ENCODE results near the gene PASK.

The PASK gene

DNA sequence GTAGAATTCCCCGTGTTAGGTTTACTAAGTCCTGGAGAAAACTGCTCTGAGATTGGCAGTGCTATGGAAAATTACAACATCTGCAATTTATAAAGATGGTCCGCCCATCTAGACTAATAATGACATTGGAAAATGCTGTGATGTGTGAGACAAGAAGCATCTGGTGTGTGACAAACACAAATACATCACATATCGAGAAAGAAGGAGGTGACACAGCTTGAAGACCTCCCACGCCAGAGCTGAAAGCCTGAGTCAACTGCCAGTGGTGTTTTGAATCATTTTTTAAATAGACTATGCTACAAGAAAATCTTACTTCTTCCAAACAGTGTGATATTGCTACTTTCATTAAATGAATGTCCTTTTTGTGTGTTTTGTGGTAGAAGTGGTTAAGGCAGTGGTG is 30.6 kb upstream of the PASK start:
- no peak for DNase-seq (ENCODE audit: low spot score)

DNA sequence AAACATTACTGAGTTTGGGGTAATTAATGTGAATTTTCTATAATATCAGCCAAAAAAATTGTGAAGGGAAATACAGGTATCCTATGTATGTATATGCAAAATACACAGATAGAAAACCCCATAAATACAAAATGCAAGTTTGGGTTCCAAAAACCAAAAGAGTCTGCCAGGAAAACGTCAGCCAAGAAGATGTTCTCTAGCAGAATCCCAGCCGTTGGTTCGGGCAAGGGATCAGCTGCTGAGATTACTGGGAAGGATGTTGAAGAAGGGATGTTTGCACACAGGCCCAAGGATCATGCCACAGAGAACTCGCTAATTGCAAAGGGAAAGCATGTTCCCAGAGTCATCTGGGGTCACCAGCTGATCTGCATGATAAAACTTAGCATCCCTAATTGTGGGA is 29.7 kb upstream of the PASK start:
- DNase-seq (ENCODE audit: low spot score): no peak

DNA sequence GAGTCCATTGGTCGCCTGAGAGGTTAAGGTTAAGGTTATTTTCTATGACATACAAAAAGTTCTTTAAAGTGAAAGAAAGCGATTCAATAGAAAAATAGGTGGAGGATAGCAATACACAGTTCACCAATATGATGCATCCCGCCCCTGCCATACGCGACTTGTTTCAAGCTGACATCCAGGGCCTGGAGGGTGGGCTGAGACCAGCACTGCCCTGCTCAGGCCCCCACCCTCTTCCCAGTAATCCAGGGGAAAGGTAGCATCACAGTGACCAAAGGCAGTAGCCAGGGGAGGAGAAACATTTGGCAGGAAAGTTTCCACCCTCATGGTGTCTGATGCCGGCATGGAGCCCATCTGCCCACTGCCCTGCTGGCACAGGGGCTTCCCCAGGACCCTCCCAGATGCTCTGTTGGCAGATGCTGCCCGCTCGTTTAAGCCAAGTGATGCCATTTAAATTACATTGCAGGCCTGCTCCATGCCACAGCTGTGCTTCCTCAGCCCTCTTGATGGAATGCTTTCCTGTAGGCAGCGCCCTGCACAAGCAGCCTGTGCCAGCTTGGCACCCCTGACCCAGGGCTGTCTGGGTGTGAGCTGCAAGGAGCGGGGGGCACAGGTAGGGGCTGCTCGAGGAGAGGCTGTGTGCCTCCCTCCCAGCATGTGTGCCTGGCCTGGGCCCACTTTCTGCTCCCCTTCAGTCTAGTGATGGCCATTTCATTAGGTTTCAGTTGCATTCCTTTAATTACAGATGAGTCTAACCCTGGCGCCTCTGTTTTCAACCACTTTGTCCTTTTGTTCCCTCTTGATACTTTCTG is 28.5 kb upstream of the PASK start:
- no peak for DNase-seq (ENCODE audit: low spot score)

DNA sequence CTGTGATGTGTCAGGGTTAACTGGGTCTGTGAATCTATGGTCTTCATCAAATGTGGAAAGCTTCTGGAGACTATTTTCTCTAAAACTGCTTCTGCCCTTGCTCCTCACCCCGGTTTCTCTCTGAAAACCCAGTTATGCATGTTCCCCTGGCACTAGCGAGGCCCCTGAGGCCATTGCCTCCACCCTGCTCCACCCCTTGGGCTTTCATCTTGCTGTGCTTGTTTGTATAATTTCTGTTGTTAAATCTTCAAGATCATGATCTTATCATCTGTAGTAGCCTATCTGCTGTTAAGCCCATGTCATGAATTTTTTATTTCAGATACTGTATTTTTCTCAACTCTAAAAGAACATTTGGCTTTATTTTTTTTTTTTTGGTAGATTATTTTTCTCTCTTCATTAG is 24.3 kb upstream of the PASK start:
- no peak for DNase-seq (ENCODE audit: low spot score)

DNA sequence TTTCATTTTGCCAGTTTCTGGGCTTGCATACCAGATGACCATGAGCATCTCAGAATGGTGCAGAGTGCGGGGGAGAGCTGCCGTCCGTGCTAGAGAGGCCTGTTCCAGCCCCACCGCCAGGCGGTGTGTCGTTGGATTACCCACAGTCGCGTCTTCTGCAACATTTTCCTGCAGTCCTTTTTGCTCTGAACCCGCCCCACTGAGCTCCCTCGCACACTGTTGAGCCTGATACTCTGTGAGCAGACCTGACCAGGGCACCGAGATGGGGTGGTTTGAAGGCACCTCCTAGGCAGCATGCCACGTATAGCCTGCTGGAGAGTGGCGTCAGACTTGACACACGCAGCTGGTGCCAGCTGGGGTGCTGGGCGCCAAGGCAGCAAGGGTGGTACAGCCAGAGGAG is 19.1 kb upstream of the PASK start:
- DNase-seq (ENCODE audit: low spot score): no peak

DNA sequence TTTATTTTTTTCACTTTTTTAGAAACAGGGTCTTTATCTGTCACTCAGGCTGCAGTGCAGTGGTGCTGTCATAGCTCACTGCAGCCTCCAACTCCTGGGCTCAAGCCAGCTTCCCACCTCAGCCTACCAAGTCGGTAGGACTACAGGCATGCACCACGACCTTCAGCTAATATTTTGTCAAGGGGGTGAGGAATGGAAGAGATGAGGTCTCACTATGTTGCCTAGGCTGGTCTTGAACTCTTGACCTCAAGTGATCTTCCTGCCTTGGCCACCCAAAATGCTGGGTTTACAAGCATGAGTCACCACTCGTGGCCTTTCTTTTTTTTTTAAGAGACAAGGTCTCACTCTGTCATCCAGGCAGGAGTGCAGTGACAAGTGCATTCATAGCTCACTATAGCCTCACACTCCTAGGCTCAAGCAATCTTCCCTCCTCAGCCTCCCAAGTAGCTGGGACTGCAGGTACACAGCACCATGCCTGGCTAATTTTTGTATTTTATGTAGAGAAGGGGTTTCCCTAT is 14.4 kb upstream of the PASK start:
- DNase-seq (ENCODE audit: low spot score): no peak

DNA sequence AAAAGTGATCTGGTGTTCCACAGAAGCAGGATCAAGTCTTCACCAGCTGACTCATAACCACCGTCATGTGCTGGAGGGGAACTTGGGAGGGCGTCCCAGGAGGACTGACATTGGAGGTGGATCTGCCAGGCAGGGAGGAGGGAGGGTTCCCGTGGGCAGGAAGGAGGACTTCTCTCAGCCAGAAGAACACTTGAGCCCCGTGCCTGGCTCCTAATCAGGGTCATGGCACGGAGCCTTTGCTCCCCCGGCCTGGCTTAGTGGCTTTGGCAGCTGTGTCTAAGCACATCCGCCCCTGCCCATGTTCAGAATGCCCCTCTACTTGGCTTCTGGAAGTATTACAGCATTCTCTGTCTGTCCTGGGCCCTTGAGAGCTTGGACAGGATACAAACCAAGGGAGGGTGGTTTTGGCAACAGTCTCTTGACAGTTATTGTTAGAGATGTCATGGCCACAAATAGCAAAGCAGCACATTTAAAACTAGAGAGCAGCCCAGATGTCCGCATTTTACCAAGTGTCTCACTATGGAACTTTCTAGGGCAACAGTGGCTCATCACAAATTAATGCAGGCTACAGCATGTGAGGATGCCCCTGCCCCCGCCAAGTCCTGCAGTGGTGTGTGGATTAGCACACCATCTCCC is 12.5 kb upstream of the PASK start:
- DNase-seq (ENCODE audit: low spot score): no peak

DNA sequence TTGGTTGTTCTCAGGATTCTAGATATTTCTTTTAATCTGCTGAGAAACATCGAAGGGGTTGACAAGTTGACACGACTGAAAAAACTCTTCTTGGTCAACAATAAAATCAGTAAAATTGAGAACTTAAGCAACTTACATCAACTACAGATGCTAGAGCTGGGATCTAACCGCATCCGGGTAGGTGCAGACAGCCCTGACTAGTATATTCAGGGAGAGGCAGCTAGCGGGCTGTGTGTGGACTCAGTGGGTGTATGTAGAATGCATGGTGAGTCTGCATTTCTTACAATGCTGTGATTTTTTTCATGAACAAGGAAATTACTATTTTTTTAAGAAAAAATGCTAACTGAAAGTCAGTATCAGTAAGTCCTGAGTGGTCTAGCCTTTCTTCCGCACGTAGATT is 11.0 kb upstream of the PASK start:
- DNase-seq (ENCODE audit: low spot score): no peak

DNA sequence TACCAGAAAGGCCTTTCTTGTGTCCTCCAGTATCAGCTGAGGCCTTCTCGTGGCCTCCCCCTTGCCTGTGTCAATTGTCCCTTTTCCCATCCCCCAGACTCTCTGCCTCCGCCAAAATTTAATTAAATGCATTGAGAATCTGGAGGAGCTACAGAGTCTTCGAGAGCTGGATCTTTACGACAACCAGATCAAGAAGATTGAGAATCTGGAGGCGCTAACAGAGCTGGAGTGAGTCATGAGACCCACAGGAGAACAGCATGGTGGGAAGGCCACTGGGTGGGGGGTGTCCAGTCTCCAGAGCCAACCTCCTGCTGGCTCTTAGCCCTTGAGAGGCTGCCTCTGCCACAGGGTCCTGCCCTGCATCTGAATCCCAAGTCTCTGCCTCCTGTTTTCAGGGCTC is 9.8 kb upstream of the PASK start:
- DNase-seq (ENCODE audit: low spot score): no peak

DNA sequence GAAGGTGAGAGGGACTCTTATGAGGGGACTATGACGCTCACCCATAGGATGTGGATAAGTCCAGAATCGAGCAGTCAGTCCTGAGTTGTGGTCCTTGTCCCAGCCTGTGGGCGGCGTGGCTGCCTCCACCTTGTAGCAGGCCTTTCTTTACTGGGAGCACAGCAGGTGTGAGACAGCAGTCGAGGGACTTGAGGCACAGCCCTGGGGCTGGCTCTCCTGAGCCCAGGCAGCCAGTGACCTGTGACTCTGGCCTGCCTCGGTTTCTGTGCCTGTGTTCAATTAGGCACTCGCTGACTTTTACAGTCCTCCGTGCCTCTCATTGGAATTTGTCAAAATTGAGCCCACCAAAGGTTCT is 9.3 kb upstream of the PASK start:
- DNase-seq (ENCODE audit: low spot score): no peak

DNA sequence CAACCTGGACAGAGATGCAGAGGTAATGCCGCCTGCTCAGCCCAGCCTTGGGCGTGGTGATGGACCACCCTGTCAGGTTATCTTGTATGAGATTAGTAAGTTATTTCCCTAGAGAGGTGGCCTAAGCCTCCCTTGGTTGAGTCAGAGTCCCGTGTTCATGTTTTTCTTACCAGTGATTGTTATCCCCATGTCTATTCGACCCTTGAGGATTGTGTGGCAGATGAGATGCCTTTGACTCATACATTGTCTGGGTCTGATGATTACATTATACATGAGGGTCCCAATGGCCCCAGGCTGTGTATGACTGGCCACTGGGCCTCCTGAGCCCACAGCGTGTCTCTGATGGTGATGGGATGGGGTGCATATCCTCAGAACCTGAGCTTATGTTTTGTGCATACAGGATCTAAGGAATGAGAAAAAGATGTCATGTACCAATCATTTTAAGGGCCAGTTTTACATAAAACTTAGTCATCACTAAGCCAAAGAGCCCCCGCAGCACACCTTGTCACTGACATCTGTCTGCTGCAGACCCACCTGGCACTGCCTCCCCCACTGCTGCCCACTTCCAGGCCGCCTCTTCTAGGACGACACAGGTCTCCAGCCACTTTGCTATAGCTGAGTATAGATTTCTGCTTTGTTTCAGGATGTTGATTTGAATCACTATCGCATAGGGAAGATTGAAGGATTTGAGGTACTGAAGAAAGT is 8.7 kb upstream of the PASK start:
- peak; percentile 23 for DNase-seq (ENCODE audit: low spot score)

DNA sequence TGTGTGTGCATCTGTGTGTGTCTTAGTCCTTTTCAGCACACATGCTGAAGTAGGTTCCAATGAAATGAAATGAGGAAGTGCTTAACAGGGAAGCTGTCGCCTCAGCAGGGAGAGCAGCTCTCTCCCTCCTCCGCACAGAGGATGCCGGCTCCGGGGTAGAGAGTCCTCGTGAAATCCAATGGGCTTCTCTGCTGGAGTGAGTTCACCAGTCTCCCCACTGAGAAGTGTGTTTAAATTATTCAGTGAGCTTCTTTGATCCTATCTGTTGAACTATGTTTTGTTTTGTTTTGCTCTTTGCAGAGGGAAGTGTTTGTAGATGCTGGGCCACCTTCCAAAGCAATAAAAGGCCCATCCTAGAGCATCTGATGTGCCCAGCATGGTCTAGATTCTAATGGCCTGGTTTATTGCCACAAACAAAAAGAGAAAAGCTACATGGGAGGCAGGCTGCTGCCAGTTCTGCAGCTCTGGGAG is 7.7 kb upstream of the PASK start:
- no peak for DNase-seq (ENCODE audit: low spot score)

DNA sequence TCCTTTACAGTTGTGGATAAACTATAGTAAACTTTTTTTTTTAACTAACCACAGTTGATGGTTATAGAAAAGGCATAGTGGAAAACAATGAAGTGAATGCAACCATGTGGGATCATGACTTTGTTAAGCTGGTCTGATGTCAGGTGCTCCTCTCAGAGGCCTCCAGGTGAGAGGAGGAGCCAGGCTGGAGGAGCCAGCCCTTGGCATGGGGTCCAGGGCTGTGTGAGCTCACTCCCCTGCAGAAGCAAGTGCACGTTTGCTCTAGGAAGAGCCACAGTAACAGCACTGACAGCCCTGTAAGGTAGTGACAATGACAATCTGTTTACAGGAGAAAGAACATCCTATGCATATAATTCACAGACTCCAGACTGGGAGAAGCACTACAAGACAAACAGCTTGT is 6.7 kb upstream of the PASK start:
- no peak for DNase-seq (ENCODE audit: low spot score)

DNA sequence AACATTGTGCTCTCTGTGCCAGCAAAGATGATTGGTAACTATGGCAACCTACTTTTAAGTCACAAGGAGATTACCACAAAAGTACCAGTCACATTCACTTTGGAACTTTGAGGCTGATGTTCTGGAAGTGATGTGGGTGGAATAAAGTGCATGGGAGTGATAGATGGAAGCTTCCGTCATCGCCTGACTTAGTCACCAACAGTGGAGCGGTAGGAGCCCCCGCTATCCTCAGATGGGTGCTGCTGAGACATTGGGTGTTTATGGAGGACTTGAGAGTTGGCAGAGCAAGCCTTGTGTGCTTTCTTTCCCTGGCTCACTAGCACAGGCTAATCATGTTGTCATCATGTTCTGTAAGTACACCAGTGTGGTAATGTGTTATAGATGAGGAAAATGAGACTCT is 5.6 kb upstream of the PASK start:
- no peak for DNase-seq (ENCODE audit: low spot score)

DNA sequence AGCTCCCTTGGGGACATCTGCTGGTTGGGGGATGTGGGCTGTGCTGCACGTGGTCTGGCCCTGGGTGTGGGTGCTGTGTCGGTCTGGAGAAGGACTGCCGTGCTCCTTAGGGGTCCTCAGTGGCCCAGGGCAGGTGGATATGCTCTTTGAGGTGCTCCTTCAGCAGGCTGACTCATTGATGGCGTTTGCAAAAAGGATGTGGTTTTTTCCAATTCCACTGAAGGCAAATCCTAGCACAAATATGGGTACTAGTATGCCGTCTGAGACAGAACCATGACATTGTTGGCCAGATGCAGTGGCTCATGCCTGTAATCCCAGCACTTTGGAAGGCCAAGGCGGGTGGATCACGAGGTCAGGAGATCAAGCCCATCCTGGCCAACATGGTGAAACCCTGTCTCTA is 4.3 kb upstream of the PASK start:
- DNase-seq (ENCODE audit: low spot score): peak; percentile 40

DNA sequence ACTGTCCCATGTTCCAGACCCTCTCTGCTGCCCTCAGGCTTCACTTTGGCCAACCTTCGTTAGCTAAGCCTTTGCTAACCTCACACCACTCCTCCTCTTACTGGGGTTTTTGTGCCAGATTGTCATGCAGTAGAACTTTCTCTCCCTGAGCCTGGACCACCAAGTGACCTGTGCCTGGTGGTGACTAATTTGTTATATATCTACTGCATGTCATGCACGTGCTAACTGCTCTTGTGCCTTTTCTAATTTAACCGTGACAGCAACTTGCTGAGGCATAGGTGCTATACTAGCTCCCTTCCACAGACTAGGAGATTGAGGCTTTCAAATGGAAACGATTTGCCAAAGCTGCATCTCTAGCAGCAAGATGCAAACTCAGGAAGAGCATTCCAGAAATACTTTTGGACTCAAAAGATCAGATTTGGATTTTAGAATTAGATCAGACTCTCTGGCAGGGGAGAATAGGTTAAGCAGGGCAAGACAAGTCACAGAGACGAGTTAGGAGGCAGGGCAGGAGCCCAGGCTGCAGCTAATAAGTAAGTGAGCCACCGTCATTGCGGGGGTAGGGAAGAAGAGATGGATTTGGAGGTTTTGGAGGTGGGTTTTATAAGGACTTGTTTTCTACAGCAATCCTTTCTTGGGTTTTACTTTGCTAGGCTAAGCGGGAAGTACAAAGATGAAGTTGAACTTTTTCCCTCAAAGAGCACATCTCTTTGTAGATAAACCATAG is 2.8 kb upstream of the PASK start:
- DNase-seq (ENCODE audit: low spot score): no peak

DNA sequence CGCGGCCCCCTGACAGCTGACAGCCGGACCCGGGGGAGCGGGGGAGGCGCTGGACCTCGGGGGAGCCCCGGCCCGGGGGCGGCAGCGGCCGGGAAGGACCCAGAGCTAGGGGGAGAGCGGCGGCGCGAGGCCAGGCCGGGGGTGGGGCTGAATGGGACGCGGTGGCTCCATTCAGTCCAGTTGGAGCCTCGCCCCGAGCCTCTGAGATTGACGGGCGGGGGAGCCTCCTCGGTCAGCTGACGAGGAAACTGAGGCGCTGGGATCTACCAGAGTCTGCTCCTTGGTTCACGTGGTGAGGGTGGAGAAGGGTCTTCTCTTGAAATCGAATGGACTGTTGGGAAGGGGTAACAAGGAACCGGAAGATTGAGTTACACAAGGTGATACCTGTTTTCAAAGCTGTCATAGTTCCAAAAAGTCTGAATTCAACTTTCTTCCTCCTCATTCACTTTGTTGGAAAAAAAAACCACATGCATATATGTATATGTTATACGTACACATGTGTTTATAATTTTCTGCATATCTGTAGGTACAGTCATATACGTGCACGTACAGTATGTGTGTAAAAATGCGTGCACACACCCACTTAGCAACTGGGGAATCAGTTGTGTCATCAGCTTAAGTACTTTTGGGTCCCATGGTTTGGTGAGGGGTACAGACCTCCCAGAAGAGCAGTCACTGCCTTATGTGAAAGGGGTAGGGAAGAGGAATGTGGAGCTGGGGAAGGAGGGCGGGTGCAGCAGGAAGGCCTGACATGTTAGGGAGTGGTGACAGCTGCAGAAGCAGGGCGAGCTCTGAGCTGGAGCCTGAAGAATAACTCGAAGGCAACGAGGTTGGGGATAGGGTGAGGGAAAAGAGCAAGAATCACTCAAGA is 1.6 kb upstream of the PASK start:
- no peak for DNase-seq (ENCODE audit: low spot score)

DNA sequence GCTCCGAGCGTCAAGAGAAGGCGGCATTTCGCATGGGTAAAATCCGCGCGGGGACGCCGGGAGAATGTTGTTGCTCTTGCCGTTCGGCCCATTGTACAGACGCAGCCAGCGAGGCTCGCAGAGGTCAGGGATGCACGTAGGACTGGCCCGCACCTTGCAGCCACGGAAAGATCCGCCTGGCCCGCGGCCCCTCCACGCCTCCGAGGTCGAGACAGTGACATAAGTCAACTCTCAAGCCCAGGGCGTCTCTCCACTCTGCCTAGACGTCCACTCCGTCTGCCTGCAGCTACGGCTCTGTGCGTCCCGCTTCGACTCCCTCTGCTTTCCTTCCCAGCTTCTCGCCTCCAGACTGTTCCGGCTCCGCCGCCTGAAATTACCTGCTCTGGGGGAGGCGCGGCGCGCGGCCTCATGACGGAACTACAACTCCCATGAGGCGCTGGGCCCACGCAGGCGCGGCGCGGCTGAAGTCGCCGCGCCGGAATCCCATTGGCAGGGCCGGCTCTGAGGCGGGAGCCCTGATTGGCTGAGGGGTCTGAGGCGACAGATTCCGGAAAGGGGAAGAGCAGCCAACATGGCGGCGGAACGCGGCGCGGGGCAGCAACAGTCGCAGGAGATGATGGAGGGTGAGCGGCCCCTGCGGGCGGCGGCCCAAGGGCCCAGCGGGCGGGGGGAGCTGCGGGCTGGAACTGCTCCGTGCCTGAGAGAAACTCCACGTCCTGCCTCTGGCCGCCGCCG is 820 bp upstream of the PASK start, which contains the start of gene PPP1R7:
PPP1R7 (plus strand) TSS at position 543 of the 735 bp plus-strand sequence; CDS start at position 572, 29 bp downstream.
- DNase-seq (ENCODE audit: low spot score): peak; percentile 96

DNA sequence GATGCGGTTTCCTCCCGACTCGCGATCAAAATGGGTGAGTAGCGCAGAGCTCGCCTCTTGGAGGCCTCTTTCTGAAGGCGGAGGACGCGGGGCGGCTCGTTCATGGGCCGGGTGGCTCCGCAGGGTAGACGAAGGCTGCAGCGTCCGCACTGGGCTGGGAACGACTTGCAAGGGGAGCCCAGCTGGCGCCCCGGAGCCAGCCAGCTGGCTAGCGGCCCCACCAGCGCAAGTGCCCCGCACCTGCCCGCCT is 328 bp upstream of the PASK start:
- DNase-seq (ENCODE audit: low spot score): no peak

DNA sequence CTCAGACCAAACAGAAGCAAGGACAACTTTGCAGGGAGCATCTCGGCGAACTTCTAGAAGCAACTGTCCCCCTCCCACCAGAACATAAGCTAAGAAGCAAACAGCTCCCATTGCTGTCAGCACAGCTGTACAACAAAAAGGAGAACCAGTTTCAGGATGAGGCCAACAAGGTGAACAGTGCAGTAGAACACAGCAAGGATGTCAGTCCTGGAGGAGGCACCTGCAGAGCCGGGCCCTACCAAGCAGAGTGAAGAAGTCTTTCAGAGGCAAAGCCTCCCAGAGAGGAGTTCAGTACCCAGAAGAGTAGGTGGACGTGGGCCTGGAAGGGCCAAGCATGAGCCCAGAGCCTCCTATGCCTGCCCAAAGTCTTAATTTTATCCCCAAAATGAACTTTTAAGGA is 1.0 kb downstream of the PASK start:
- peak; percentile 4 for DNase-seq (ENCODE audit: low spot score)

DNA sequence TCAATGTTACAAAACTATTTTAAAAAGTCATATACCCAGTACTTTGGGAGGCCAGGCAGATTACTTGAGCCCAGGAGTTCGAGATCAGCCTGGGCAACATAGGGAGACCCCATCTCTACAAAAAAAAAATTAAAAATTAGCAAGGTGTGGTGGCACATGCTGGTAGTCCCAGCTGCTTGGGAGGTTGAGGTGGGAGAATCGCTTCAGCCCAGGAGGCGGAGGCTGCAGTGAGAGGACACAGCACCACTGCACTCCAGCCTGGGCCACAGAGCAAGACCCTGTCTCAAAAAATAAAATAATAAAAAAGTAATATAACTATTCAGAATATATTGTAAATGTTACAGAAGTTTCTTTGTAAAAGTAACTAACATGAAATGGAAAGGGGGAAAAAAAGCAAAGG is 1.9 kb downstream of the PASK start:
- no peak for DNase-seq (ENCODE audit: low spot score)
